Natural killer cell (primary cell): ENCODE results near the gene STEAP2. TPM values are rescaled to one million over a fixed set of nuclear protein-coding genes. Genes with fewer than 3 reads are reported as not detected.

ENCODE experiments used
- ATAC-seq, 3 donors: fragments of 150-1000 bp in 2 of 3; fragments of 200-7000 bp in 1 of 3; cut with Tn5 transposase; 1 replicate in 1 of 3; 2 replicates in 2 of 3; pipeline ENCODE4 v1.10.0; 2021; ENCODE audit warnings: mild to moderate bottlenecking in 2 of 3, moderate library complexity in 2 of 3
- DNase-seq, 2 donors: peaks; one replicate each; pipeline versions ENCODE4 v3.0.0 to v3.0.0-alpha.2; 2013 to 2021; ENCODE audit warnings: mixed read lengths in 1 of 2
- H3K27ac ChIP-seq: one replicate; pipeline ENCODE4 v1.5.1; 2013; ENCODE audit warnings: mild to moderate bottlenecking, low read length
- H3K27me3 ChIP-seq: one replicate; pipeline ENCODE4 v1.6.1; 2013; ENCODE audit warnings: low read length; ENCODE audit not compliant: control insufficient read depth, insufficient read depth
- H3K36me3 ChIP-seq: one replicate; pipeline ENCODE4 v1.6.1; 2013; ENCODE audit warnings: low read length; ENCODE audit not compliant: control insufficient read depth, insufficient read depth
- H3K4me1 ChIP-seq: one replicate; pipeline ENCODE4 v1.6.1; 2013; ENCODE audit warnings: low read length; ENCODE audit not compliant: control insufficient read depth, insufficient read depth
- H3K4me3 ChIP-seq: one replicate; pipeline ENCODE4 v1.5.1; 2013; ENCODE audit warnings: low read length
- H3K9me3 ChIP-seq: one replicate; pipeline ENCODE4 v1.6.1; 2013; ENCODE audit warnings: low read length; ENCODE audit not compliant: control insufficient read depth, insufficient read depth
- H3K27ac Mint-ChIP-seq, 2 donors: one replicate each; pipeline ENCODE4 v1.8.0; 2022; ENCODE audit warnings: mild to moderate bottlenecking in 2 of 2, mixed read lengths in 2 of 2, moderate library complexity in 1 of 2
- H3K27me3 Mint-ChIP-seq, 2 donors: one replicate each; pipeline ENCODE4 v1.8.0; 2022; ENCODE audit warnings: low read depth in 2 of 2, mixed read lengths in 2 of 2
- H3K36me3 Mint-ChIP-seq: one replicate; pipeline ENCODE4 v1.8.0; 2022; ENCODE audit warnings: mixed read lengths
- H3K4me1 Mint-ChIP-seq, 2 donors: one replicate each; pipeline ENCODE4 v1.8.0; 2022; ENCODE audit warnings: mixed read lengths in 2 of 2
- H3K4me3 Mint-ChIP-seq: one replicate; pipeline ENCODE4 v1.8.0; 2022; ENCODE audit warnings: mild to moderate bottlenecking, moderate library complexity, mixed read lengths
- H3K9me3 Mint-ChIP-seq, 2 donors: one replicate each; pipeline ENCODE4 v1.8.0; 2022; ENCODE audit warnings: mixed read lengths in 2 of 2
- CTCF ChIP-seq: fragments of 200-600 bp; IDR thresholded peaks from one replicate; pipeline ENCODE4 v1.8.0; 2022; ENCODE audit warnings: antibody characterized with exemption
- WGBS: methylation state at CpG from one replicate; pipeline ENCODE4 v1.1.7; 2013; ENCODE audit warnings: missing lambda C conversion rate; ENCODE audit not compliant: insufficient coverage; 5-methylcytosine and 5-hydroxymethylcytosine counted together
- intact Hi-C: fragments of 100-400 bp; cut with micrococcal nuclease; formaldehyde crosslinking; loops from one replicate; pipeline ENCODE4 v1.14.2; 2022
- total RNA-seq, 4 donors: library from RNA; stranded (reverse); fragments of 120-200 nt in 1 of 4; gene quantifications; one replicate each; pipeline versions ENCODE4 v1.2.3 to v1.2.4, GENCODE V29; 2013 to 2022

STEAP2 gene
- total RNA-seq, 3 donors from 2014 or later (not counting 1 experiment from before 2014, with no cell fraction given): 0.05 to 0.16 TPM; not detected in 1

- Histone ChIP-seq H3K27ac (no peak overlapping the region), H3K4me1 (no peaks in the 10 kb centered on the region), H3K36me3 (no peaks in the 10 kb centered on the region), H3K27me3 (no peaks in the 10 kb centered on the region), H3K4me3 (no peak overlapping the region), H3K9me3 (no peaks in the 10 kb centered on the region)
- no peak overlapping the region for H3K27ac Mint-ChIP-seq
- H3K4me1 Mint-ChIP-seq: no peaks in the 10 kb centered on the region
- DNase-seq (no peak), ATAC-seq (no peak)
- H3K4me3 Mint-ChIP-seq: no peak overlapping the region
- TF ChIP-seq CTCF: no peak
- intact Hi-C loops: no loop called here
- peaks cover 0 to 6% of the 10 kb centered on the region in 2 donors for H3K27me3 Mint-ChIP-seq
- H3K9me3 Mint-ChIP-seq: no peaks in the 10 kb centered on the region
- no peaks in the 10 kb centered on the region for H3K36me3 Mint-ChIP-seq
- 100% methylated on average over 1 of the region's 2 CpGs for WGBS
Measured at GRCh38 chr7:90270431-90271178, 59.1 kb downstream of the STEAP2 start.

- no peak overlapping the region for H3K4me3 Mint-ChIP-seq
Measured at GRCh38 chr7:90271753-90272152, 60.2 kb downstream of the STEAP2 start.

GRCh38 chr7:90272242-90272641, 60.7 kb downstream of the STEAP2 start:
- no peak for ATAC-seq
- DNase-seq: no peak
- Histone ChIP-seq H3K27me3 (no peaks in the 10 kb centered on the region), H3K9me3 (no peaks in the 10 kb centered on the region), H3K4me3 (no peak overlapping the region), H3K36me3 (no peaks in the 10 kb centered on the region), H3K27ac (no peak overlapping the region), H3K4me1 (no peaks in the 10 kb centered on the region)
- Mint-ChIP-seq H3K4me3 (no peak overlapping the region), H3K36me3 (no peaks in the 10 kb centered on the region), H3K27me3 (no peaks in the 10 kb centered on the region), H3K9me3 (no peaks in the 10 kb centered on the region), H3K4me1 (no peaks in the 10 kb centered on the region), H3K27ac (no peak overlapping the region)
- intact Hi-C loops: no loop called here
- TF ChIP-seq CTCF: no peak
- 100% methylated on average over 1 of the region's 2 CpGs for WGBS

More at GRCh38 chr7:90271753-90272152, 60.2 kb downstream of the STEAP2 start:
- DNase-seq: no peak
- H3K4me1 Mint-ChIP-seq: no peaks in the 10 kb centered on the region
- Histone ChIP-seq H3K4me1 (no peaks in the 10 kb centered on the region), H3K27ac (no peak overlapping the region), H3K9me3 (no peaks in the 10 kb centered on the region), H3K27me3 (no peaks in the 10 kb centered on the region), H3K36me3 (no peaks in the 10 kb centered on the region), H3K4me3 (no peak overlapping the region)
- TF ChIP-seq CTCF: no peak
- WGBS: 82% methylated on average over 2 of the region's 2 CpGs
- no peak for ATAC-seq
- H3K27ac Mint-ChIP-seq: no peak overlapping the region
- intact Hi-C loops: no loop called here
- H3K9me3 Mint-ChIP-seq: no peaks in the 10 kb centered on the region
- no peaks in the 10 kb centered on the region for H3K27me3 Mint-ChIP-seq
- H3K36me3 Mint-ChIP-seq: no peaks in the 10 kb centered on the region

- no peak overlapping the region for H3K4me3 Mint-ChIP-seq
- no peak overlapping the region for H3K4me3 ChIP-seq
- H3K9me3 Mint-ChIP-seq: no peaks in the 10 kb centered on the region
- intact Hi-C loops: no loop called here
- no peaks in the 10 kb centered on the region for H3K9me3 ChIP-seq
- H3K27me3 ChIP-seq: no peaks in the 10 kb centered on the region
- no peaks in the 10 kb centered on the region for H3K27me3 Mint-ChIP-seq
- no peaks in the 10 kb centered on the region for H3K36me3 Mint-ChIP-seq
- H3K36me3 ChIP-seq: no peaks in the 10 kb centered on the region
- no peak for TF ChIP-seq CTCF
- H3K4me1 Mint-ChIP-seq: no peaks in the 10 kb centered on the region
- no peak overlapping the region for H3K27ac Mint-ChIP-seq
- H3K27ac ChIP-seq: no peak overlapping the region
- no peaks in the 10 kb centered on the region for H3K4me1 ChIP-seq
- ATAC-seq (no peak), DNase-seq (no peak)
Measured at GRCh38 chr7:90274161-90274560, 62.6 kb downstream of the STEAP2 start.
